Adrenal gland (tissue), 5 donors: ENCODE results near the gene VPS25.

Experiments used
- CTCF ChIP-seq, 6 experiments: fragments of 450-650 bp in 4 of 6; fragments of 200-600 bp in 2 of 6; sonication (generic) in 1 of 6; IDR thresholded peaks; 1 replicate in 5 of 6; 2 replicates in 1 of 6; pipeline versions ENCODE4 v1.5.1 to v1.8.0; 2016 to 2021; ENCODE audit warnings: antibody characterized with exemption in 6 of 6, mild to moderate bottlenecking in 2 of 6, moderate library complexity in 1 of 6
- POLR2A ChIP-seq, 2 donors: fragments of 450-650 bp; IDR thresholded peaks; one replicate each; pipeline ENCODE4 v1.6.1; 2017; ENCODE audit warnings: antibody characterized with exemption in 2 of 2, mild to moderate bottlenecking in 2 of 2, moderate library complexity in 1 of 2
- donor health status: DM: no; HTN: no; CAD: no.

GRCh38 chr17:42806249-42806648, 33.0 kb downstream of the VPS25 start:
- TF ChIP-seq CTCF (IDR thresholded peaks at IDR 0.05), result no peak
- TF ChIP-seq POLR2A (IDR thresholded peaks at IDR 0.05), result no peak
